ENCODE data around the gene CPA2.
"Not testable (repeated sequence)": the region's sequence is repeated elsewhere in the genome, so short reads cannot be mapped to it uniquely, and the experiment has no call there.

The CPA2 gene

DNA sequence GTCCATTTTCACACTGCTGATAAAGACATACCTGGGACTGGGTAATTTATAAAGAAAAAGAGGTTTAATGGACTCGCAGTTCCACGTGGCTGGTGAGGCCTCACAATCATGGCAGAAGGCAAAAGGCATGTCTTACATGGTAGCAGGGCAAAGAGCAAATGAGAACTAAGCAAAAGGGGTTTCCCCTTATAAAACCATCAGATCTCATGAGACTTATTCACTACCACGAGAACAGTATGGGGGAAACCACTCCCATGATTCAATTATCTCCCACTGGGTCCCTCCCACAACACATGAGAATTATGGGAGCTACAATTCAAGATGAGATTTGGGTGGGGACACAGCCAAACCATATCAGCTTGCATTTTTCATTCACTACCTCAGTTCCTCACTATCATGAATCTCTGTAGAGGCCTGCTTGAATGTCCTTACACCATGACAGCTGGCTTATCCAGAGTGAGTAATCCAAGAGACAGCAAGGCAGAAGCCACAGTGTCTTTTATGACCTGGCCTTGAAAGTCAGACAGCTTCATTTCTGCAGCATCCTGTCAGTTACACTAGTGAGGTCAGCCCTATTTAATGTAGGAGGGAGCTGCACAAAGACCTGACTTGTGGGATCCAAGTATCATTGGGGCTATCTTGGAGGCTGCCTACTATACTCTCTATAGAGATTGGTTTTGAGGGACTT, 55.0 kb downstream of the CPA2 start:
- DNase-seq, result not testable (repeated sequence)

DNA sequence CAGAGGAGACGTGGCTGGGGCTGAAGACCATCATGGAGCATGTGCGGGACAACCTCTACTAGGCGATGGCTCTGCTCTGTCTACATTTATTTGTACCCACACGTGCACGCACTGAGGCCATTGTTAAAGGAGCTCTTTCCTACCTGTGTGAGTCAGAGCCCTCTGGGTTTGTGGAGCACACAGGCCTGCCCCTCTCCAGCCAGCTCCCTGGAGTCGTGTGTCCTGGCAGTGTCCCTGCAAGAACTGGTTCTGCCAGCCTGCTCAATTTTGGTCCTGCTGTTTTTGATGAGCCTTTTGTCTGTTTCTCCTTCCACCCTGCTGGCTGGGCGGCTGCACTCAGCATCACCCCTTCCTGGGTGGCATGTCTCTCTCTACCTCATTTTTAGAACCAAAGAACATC, 56.0 kb downstream of the CPA2 start:
- DNase-seq, result no peak

DNA sequence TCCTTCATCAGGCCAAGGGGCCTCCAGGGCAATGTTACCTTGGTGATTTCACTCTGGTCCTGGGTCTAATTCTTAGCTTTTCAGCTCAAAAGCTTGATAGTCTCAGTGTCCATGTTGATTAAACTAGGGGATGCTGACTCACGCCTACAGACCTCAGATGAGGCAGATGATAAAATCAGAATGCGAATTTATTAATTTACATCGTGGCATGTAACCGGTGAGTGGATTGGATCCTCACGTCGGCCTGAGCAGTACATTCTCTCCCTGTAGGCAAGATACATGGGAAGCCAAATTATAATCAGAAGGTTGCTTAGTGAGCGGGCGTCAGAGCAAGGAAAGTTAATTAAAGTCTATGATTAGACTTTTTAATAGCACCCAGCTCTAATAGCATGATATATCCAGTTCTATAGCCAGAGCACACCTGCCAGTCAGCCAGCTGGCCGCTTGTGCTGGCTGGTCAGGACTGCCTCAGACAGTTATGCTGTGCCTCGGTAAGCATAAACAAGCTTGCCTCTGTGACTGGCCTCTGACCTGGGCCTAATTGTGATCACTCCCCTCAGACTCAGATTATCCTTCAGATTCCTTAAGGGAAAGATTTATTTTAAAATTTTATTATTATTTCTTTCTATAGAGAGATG, 57.8 kb downstream of the CPA2 start:
- DNase-seq, result no peak

DNA sequence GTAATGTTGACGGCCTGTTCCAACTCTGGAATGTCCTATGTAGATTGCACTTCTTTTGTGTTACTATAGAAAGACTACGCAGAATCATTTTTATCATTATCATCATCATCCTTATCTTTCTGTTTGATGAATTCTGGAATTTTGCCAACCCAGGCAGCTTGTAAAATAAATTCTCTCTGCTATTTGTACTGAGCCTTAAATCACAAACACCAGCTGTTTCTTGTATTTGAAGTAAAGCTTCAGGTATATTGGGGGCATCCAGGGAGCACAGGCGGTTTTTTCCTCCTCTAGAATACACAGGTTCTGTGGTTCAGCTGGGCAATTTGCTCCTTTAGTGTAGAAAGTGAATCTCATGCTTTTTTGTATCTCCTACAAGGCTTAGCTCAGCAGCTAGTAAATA, 63.0 kb downstream of the CPA2 start:
- peak; percentile 36 for DNase-seq

DNA sequence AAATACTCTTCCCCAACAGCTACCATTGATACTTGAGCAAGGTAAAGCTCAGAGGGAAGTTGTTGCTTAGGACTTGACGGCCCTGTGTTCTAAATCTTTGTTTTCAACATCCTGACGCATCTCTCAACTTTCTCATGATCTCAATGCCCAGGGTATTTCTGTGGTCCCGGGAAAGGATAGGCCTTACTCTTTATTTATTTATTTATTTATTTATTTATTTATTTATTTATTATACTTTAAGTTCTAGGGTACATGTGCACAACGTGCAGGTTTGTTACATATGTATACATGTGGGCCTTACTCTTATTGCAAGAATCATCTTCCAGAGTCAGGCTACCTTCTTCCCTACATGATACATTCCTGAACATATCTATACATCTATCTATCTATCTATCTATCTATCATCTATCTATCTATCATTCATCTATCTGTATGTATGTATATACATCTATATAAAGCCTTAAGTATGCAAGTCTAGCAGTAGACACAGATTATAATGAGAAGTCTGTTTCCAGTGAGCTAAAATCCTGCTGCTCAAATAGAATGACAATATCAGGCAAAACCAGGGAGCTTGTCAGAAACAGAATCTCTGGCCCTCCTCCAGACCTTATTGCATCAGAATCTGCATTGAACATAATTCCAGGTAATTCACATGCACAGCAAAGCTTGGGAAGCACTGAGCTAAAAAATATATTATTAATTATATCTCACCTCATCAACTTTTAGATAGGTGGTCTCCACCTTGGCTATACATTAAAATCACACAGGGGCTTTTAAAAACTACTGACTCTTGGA, 65.8 kb downstream of the CPA2 start:
- DNase-seq, result no peak

DNA sequence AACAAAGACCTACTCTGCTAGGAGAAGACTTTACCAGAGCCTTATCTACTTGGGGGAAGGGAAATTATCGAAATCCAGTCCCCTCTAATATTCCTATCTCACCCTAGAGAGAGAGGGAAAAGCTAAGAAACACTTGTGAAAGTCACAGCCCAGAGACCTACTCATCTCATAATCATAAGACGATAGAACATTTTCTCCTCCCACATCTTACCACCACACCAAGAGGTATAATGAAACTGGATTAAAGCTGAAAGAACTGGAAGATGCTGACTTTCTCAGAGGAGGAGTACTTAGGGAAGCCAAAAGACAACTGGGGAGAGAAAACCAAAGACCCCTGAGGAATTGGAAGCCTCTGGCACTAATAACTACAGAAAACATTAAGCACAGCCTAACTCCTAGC, 67.2 kb downstream of the CPA2 start:
- no peak for DNase-seq

DNA sequence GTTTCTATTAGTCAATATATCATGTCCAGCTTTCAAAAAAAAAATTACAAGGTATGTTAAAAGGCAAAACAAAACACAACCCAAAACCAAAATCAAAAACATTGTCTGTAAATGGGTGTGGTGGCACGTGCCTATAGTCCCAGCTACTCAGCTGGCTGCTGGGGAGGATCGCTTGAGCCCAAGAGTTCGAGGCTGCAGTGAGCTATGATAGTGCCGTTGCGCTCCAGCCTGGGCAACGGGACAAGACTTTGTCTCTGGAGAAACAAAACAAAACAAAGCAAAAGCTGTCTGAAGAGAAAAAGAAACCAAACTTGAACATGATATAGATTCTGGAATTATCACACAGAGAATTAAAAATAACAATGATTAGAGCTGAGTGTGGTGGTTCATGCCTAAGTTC, 67.6 kb downstream of the CPA2 start:
- DNase-seq, result no peak

DNA sequence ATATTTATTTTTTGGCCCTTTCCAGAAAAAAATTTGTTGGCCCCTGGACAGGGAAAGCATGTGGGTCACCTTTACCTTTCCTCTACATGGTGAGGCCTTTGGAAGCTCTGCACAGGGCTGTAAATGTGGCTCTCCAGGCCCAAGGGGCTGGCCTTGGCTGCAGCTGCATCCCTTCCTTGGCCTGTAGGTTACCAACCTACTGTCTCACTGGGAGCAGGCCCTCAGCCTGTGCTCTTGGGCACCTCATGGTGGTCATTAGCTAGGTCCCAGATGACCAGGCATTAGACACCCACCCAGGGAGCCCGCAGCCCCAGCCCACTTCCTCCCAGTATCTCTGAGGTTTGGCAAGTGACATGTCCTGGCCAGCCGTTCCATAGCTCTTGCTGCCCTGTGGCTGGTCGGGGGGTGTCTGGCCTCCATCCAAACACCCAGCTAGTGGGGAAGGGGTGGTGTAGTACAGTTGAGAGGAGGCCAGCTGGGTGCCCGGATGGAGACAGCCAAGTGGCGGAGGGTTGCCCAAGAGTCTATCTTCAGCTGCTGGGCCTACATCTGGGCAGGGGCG, 70.8 kb downstream of the CPA2 start:
- no peak for DNase-seq

DNA sequence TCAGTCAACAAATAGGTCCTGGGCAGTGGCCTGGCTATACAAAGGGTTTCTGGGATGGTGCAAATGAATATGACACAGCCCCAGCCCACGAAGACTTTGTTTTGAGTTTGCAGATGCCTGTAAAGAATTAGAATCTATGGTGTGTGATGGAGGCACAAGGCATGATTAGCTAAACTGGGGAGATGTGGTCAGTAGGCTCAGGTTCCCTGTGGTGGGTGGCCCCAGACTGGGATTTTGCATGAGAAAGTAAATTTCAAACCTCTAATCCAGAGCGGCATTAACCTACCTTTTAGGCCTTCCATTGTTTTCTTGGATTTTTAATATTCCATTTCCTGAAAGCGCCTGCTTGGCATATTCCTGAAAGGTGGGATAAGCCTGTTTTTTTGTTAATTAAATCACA, 71.6 kb downstream of the CPA2 start:
- DNase-seq, result no peak

Measured in DMS79 (cell line).